HEK293 (cell line): ENCODE results near the gene ENO2.

Experiments
- CTCF ChIA-PET: fragments of 350-600 bp; formaldehyde crosslinking; extraction: SDS; loops from one replicate; lab custom pipeline; 2021; ENCODE audit warnings: antibody characterized with exemption; lab: Yijun Ruan, JAX
- POLR2A ChIA-PET: fragments of 300-600 bp; formaldehyde crosslinking; extraction: SDS; loops from one replicate; lab custom pipeline; 2020; ENCODE audit warnings: antibody characterized with exemption, inconsistent platforms; lab: Yijun Ruan, JAX
- H3K27ac ChIP-seq: fragments of 200-500 bp; sonication (Bioruptor generic); 2 replicates; pipeline ENCODE4 v1.5.1; 2014; ENCODE audit warnings: low read depth, low read length, control low read depth, inconsistent platforms; ENCODE audit errors: extremely low read depth
- H3K36me3 ChIP-seq, 2 experiments: fragments of 200-500 bp in 1 of 2; sonication (Bioruptor generic) in 1 of 2; 1 replicate in 1 of 2; 2 replicates in 1 of 2; pipeline ENCODE4 v1.5.1; 2014 to 2017; ENCODE audit warnings: inconsistent platforms in 2 of 2, low read length in 2 of 2; ENCODE audit not compliant: control insufficient read depth in 2 of 2, insufficient read depth in 1 of 2
- H3K4me1 ChIP-seq: fragments of 200-500 bp; sonication (Bioruptor generic); 2 replicates; pipeline ENCODE4 v1.5.1; 2014; ENCODE audit warnings: mild to moderate bottlenecking, low read length, inconsistent platforms; ENCODE audit not compliant: control insufficient read depth, insufficient read depth
- H3K4me3 ChIP-seq: 2 replicates; pipeline ENCODE4 v1.5.1; 2011; ENCODE audit warnings: low read depth, mild to moderate bottlenecking, control low read depth, low read length, moderate library complexity
- H3K9me3 ChIP-seq: fragments of 200-500 bp; sonication (Bioruptor generic); 2 replicates; pipeline ENCODE4 v1.5.1; 2014; ENCODE audit warnings: low read depth, low read length, inconsistent platforms; ENCODE audit not compliant: control insufficient read depth, insufficient read depth
- EGR2 ChIP-seq: fragments of 450-650 bp; formaldehyde crosslinking; IDR thresholded peaks from 2 replicates; pipeline ENCODE4 v1.5.1; 2016; ENCODE audit warnings: low read depth, missing biosample characterization, missing genetic modification characterization
- GLIS1 ChIP-seq: fragments of 450-650 bp; formaldehyde crosslinking; IDR thresholded peaks from 2 replicates; pipeline ENCODE4 v1.5.1; 2016; ENCODE audit warnings: missing biosample characterization, missing genetic modification characterization
- SP2 ChIP-seq: fragments of 450-650 bp; formaldehyde crosslinking; IDR thresholded peaks from 2 replicates; pipeline ENCODE4 v1.5.1; 2016; ENCODE audit warnings: missing biosample characterization, missing genetic modification characterization
- WT1 ChIP-seq: fragments of 450-650 bp; formaldehyde crosslinking; IDR thresholded peaks from 2 replicates; pipeline ENCODE4 v1.5.1; 2016; ENCODE audit warnings: missing biosample characterization, missing genetic modification characterization
- ZBTB1 ChIP-seq: fragments of 450-650 bp; formaldehyde crosslinking; IDR thresholded peaks from 2 replicates; pipeline ENCODE4 v1.5.1; 2016; ENCODE audit warnings: missing biosample characterization, missing genetic modification characterization
- ZBTB20 ChIP-seq: fragments of 450-650 bp; formaldehyde crosslinking; IDR thresholded peaks from 2 replicates; pipeline ENCODE4 v1.5.1; 2016; ENCODE audit warnings: missing biosample characterization, missing genetic modification characterization
- ZBTB21 ChIP-seq: fragments of 450-650 bp; formaldehyde crosslinking; IDR thresholded peaks from 2 replicates; pipeline ENCODE4 v1.5.1; 2017; ENCODE audit warnings: missing biosample characterization, missing genetic modification characterization
- ZNF10 ChIP-seq: fragments of 450-650 bp; formaldehyde crosslinking; IDR thresholded peaks from 2 replicates; pipeline ENCODE4 v1.5.1; 2017; ENCODE audit warnings: missing biosample characterization, missing genetic modification characterization
- ZNF140 ChIP-seq: fragments of 450-650 bp; formaldehyde crosslinking; IDR thresholded peaks from 2 replicates; pipeline ENCODE4 v1.5.1; 2016; ENCODE audit warnings: missing biosample characterization, missing genetic modification characterization
- ZNF169 ChIP-seq: fragments of 450-650 bp; formaldehyde crosslinking; IDR thresholded peaks from 2 replicates; pipeline ENCODE4 v1.5.1; 2016; ENCODE audit warnings: missing biosample characterization, missing genetic modification characterization
- ZNF211 ChIP-seq: fragments of 450-650 bp; formaldehyde crosslinking; IDR thresholded peaks from 2 replicates; pipeline ENCODE4 v1.5.1; 2016; ENCODE audit warnings: low read depth, missing biosample characterization, missing genetic modification characterization
- ZNF266 ChIP-seq: fragments of 450-650 bp; formaldehyde crosslinking; IDR thresholded peaks from 2 replicates; pipeline ENCODE4 v1.5.1; 2016; ENCODE audit warnings: missing biosample characterization, missing genetic modification characterization, low read depth
- ZNF311 ChIP-seq: fragments of 450-650 bp; formaldehyde crosslinking; IDR thresholded peaks from 2 replicates; pipeline ENCODE4 v1.5.1; 2017; ENCODE audit warnings: missing biosample characterization, missing genetic modification characterization, borderline replicate concordance
- ZNF350 ChIP-seq: fragments of 450-650 bp; formaldehyde crosslinking; IDR thresholded peaks from 2 replicates; pipeline ENCODE4 v1.5.0; 2017; ENCODE audit warnings: missing biosample characterization, mild to moderate bottlenecking, missing genetic modification characterization
- ZNF391 ChIP-seq: fragments of 450-650 bp; formaldehyde crosslinking; IDR thresholded peaks from 2 replicates; pipeline ENCODE4 v1.5.1; 2016; ENCODE audit warnings: low read depth, missing biosample characterization, missing genetic modification characterization, borderline replicate concordance
- ZNF48 ChIP-seq: fragments of 450-650 bp; formaldehyde crosslinking; IDR thresholded peaks from 2 replicates; pipeline ENCODE4 v1.5.1; 2016; ENCODE audit warnings: missing biosample characterization, missing genetic modification characterization
- ZNF510 ChIP-seq: fragments of 450-650 bp; formaldehyde crosslinking; IDR thresholded peaks from 2 replicates; pipeline ENCODE4 v1.5.1; 2018; ENCODE audit warnings: mild to moderate bottlenecking, missing genetic modification characterization, missing biosample characterization; ENCODE audit not compliant: insufficient replicate concordance
- ZNF521 ChIP-seq: fragments of 450-650 bp; formaldehyde crosslinking; IDR thresholded peaks from 2 replicates; pipeline ENCODE4 v1.5.1; 2017; ENCODE audit warnings: missing biosample characterization, mild to moderate bottlenecking, missing genetic modification characterization
- ZNF561 ChIP-seq: fragments of 450-650 bp; IDR thresholded peaks from 2 replicates; pipeline ENCODE4 v1.5.1; 2018; ENCODE audit warnings: missing biosample characterization, missing genetic modification characterization, borderline replicate concordance
- ZNF610 ChIP-seq: fragments of 450-650 bp; formaldehyde crosslinking; IDR thresholded peaks from 2 replicates; pipeline ENCODE4 v1.5.1; 2016; ENCODE audit warnings: missing biosample characterization, missing genetic modification characterization, borderline replicate concordance
- ZNF624 ChIP-seq: fragments of 450-650 bp; formaldehyde crosslinking; IDR thresholded peaks from 2 replicates; pipeline ENCODE4 v1.5.1; 2017; ENCODE audit warnings: missing biosample characterization, missing genetic modification characterization
- ZNF677 ChIP-seq: fragments of 450-650 bp; IDR thresholded peaks from 2 replicates; pipeline ENCODE4 v1.5.0; 2018; ENCODE audit warnings: missing biosample characterization, mild to moderate bottlenecking, missing genetic modification characterization, moderate library complexity
- ZNF747 ChIP-seq: fragments of 450-650 bp; formaldehyde crosslinking; IDR thresholded peaks from 2 replicates; pipeline ENCODE4 v1.5.1; 2016; ENCODE audit warnings: missing biosample characterization, missing genetic modification characterization
- TF ChIP-seq, protein P1 (sequence below): fragments of 450-650 bp; formaldehyde crosslinking; IDR thresholded peaks from 2 replicates; pipeline ENCODE4 v1.5.1; 2016; ENCODE audit warnings: missing biosample characterization, missing genetic modification characterization

The ENO2 gene

DNA sequence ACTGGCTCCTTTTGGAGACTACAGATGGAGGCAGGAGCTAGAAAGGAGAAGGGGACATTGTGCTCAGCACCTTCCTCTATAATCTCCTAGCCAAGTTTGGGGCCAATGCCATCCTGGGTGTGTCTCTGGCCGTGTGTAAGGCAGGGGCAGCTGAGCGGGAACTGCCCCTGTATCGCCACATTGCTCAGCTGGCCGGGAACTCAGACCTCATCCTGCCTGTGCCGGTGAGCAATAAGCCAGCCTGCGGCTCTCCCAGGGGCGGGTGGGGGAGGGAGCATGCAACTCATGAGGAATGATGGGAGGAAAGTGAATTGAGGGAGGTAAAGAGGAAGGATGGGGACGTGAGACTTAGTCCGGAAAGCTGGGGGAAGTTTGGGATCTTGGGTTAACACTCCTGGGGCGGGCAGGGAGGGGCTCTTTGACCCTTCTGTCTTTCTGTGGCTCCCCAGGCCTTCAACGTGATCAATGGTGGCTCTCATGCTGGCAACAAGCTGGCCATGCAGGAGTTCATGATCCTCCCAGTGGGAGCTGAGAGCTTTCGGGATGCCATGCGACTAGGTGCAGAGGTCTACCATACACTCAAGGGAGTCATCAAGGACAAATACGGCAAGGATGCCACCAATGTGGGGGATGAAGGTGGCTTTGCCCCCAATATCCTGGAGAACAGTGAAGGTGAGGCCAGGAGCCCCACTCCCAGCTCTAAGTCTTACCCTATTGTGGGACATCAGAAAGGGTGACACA, 3.3 kb downstream of the ENO2 start:
- H3K36me3 ChIP-seq, result peaks cover 23 to 53% of the 10 kb centered on the region in 2 experiments
- no peak overlapping the region for H3K4me3 ChIP-seq
- ChIA-PET CTCF (interaction anchor here (0.5 to 1.1 kb wide), 5 partner anchors 8 to 197 kb away, joined by 3 to 4 read pairs (median 3); no protein-coding TSS in a partner anchor), POLR2A (interaction anchor here (0.9 to 1.2 kb wide), 4 partner anchors 7 to 45 kb away, joined by 3 to 4 read pairs (median 3); no protein-coding TSS in a partner anchor)
- peaks cover 7% of the 10 kb centered on the region for H3K4me1 ChIP-seq
- no peak overlapping the region for H3K27ac ChIP-seq
- H3K9me3 ChIP-seq, result no peaks in the 10 kb centered on the region
- no peak for TF ChIP-seq ZNF48 (tag by site-specific recombination)
- TF ChIP-seq ZNF311 (tag by site-specific recombination), result no peak
- no peak for TF ChIP-seq ZNF521 (tag by site-specific recombination)
- no peak for TF ChIP-seq ZNF350
- no peak for TF ChIP-seq WT1 (tag by site-specific recombination)
- TF ChIP-seq ZNF10, result no peak
- no peak for TF ChIP-seq ZNF391 (tag by site-specific recombination)
- no peak for TF ChIP-seq ZNF610 (tag by site-specific recombination)
- TF ChIP-seq SP2 (tag by site-specific recombination), result no peak
- TF ChIP-seq ZBTB1 (tag by site-specific recombination), result no peak
- no peak for TF ChIP-seq ZNF140 (tag by site-specific recombination)
- no peak for TF ChIP-seq ZNF677 (tag by site-specific recombination)
- TF ChIP-seq ZBTB21 (tag by site-specific recombination), result no peak
- TF ChIP-seq ZNF624 (tag by site-specific recombination), result no peak
- no peak for TF ChIP-seq ZNF169 (tag by site-specific recombination)
- TF ChIP-seq ZNF266 (tag by site-specific recombination), result no peak
- TF ChIP-seq ZNF510, result no peak

DNA sequence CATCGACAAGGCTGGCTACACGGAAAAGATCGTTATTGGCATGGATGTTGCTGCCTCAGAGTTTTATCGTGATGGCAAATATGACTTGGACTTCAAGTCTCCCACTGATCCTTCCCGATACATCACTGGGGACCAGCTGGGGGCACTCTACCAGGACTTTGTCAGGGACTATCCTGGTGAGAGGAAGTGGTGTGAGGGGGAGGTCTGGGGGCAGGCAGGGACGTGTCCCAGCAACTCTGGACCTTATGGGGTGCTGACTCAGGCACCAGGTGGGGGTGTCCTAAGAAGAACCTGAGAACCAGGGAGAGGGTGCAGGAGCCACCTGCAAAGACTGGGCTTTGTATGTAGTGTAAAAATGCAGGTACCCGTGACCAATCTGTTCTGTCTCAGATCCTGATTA, 5.2 kb downstream of the ENO2 start:
- CTCF ChIA-PET, result interaction anchor here (0.6 to 1.5 kb wide), 7 partner anchors 19 to 1138 kb away, joined by 3 to 7 read pairs (median 4); partner anchors contain the start of gene PTPN6
- no peak overlapping the region for H3K4me3 ChIP-seq
- TF ChIP-seq, protein P1, sequence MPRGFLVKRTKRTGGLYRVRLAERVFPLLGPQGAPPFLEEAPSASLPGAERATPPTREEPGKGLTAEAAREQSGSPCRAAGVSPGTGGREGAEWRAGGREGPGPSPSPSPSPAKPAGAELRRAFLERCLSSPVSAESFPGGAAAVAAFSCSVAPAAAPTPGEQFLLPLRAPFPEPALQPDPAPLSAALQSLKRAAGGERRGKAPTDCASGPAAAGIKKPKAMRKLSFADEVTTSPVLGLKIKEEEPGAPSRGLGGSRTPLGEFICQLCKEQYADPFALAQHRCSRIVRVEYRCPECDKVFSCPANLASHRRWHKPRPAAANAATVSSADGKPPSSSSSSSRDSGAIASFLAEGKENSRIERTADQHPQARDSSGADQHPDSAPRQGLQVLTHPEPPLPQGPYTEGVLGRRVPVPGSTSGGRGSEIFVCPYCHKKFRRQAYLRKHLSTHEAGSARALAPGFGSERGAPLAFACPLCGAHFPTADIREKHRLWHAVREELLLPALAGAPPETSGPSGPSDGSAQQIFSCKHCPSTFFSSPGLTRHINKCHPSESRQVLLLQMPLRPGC (tag by site-specific recombination), result no peak
- peak; percentile 50 for TF ChIP-seq GLIS1 (tag by site-specific recombination)
- TF ChIP-seq, all 188 proteins: peak for 1
- POLR2A ChIA-PET, result interaction anchor here (0.9 kb wide), 1 partner anchor 18 kb away, joined by 4 read pairs; no protein-coding TSS in a partner anchor
- Histone ChIP-seq H3K4me1 (peaks cover 6% of the 10 kb centered on the region), H3K9me3 (no peaks in the 10 kb centered on the region), H3K36me3 (peaks cover 23 to 67% of the 10 kb centered on the region in 2 experiments), H3K27ac (0 out of 2 replicates have a peak overlapping the region, but pooled peaks have one; percentile 11)

DNA sequence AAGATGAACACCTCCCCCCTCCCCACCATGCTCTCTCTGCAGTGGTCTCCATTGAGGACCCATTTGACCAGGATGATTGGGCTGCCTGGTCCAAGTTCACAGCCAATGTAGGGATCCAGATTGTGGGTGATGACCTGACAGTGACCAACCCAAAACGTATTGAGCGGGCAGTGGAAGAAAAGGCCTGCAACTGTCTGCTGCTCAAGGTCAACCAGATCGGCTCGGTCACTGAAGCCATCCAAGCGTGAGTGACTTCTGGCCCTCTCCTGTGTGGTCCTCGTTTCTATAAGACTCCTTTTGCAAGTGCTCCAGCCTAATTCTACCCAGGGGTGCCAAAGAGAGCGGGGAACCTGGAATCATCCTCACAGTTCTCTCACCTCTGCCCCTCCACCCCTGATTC, 7.2 kb downstream of the ENO2 start:
- Histone ChIP-seq H3K27ac (no peak overlapping the region), H3K4me3 (no peak overlapping the region), H3K36me3 (peaks cover 19 to 58% of the 10 kb centered on the region in 2 experiments), H3K9me3 (no peaks in the 10 kb centered on the region), H3K4me1 (peaks cover 21% of the 10 kb centered on the region)
- no peak for TF ChIP-seq ZNF747 (tag by site-specific recombination)
- no peak for TF ChIP-seq EGR2
- TF ChIP-seq ZNF561 (tag by site-specific recombination), result no peak
- no peak for TF ChIP-seq ZNF211 (tag by site-specific recombination)
- no peak for TF ChIP-seq ZBTB20
- ChIA-PET CTCF (interaction anchor here (0.6 to 6.1 kb wide), 5 partner anchors 16 to 171 kb away, joined by 3 to 52 read pairs (median 4); partner anchors contain the start of genes C12orf57, C1R and RNU7-1), POLR2A (interaction anchor here (1.4 to 6.2 kb wide), 2 partner anchors 16 to 23 kb away, joined by 4 to 99 read pairs; partner anchors contain the start of genes C12orf57 and RNU7-1)
